Cerebellar cortex (tissue), 1 donor: ENCODE data around the gene KIF7.

ENCODE experiments used
- DNase-seq: peaks from one replicate; pipeline ENCODE4 v3.0.0-alpha.2; 2015; ENCODE audit warnings: low spot score

The KIF7 gene

GRCh38 chr15:89669309-89669865, 14.1 kb upstream of the KIF7 start:
- DNase-seq: no peak

GRCh38 chr15:89668171-89668570, 12.9 kb upstream of the KIF7 start:
- DNase-seq: no peak

- no peak for DNase-seq
Observed at GRCh38 chr15:89667706-89667960, 12.4 kb upstream of the KIF7 start.

GRCh38 chr15:89666858-89667705, 11.8 kb upstream of the KIF7 start:
- no peak for DNase-seq

- DNase-seq: no peak
Observed at GRCh38 chr15:89666184-89666857, 11.1 kb upstream of the KIF7 start.

GRCh38 chr15:89665449-89666181, 10.3 kb upstream of the KIF7 start:
- no peak for DNase-seq

GRCh38 chr15:89664441-89665350, 9.4 kb upstream of the KIF7 start:
- DNase-seq: no peak

- DNase-seq: no peak
Observed at GRCh38 chr15:89662893-89663626, 7.8 kb upstream of the KIF7 start.

GRCh38 chr15:89660556-89660955, 5.3 kb upstream of the KIF7 start:
- no peak for DNase-seq

- DNase-seq: no peak
Observed at GRCh38 chr15:89659295-89659694, 4.0 kb upstream of the KIF7 start.

GRCh38 chr15:89657686-89658200, 2.5 kb upstream of the KIF7 start:
- no peak for DNase-seq

GRCh38 chr15:89656116-89656815, 999 bp upstream of the KIF7 start:
- DNase-seq: no peak

GRCh38 chr15:89654301-89654761, 936 bp downstream of the KIF7 start:
- DNase-seq: no peak

GRCh38 chr15:89653578-89653977, 1.7 kb downstream of the KIF7 start:
- DNase-seq: no peak

- no peak for DNase-seq
Observed at GRCh38 chr15:89652666-89653065, 2.6 kb downstream of the KIF7 start.

GRCh38 chr15:89652131-89652530, 3.1 kb downstream of the KIF7 start:
- no peak for DNase-seq

GRCh38 chr15:89649716-89650115, 5.6 kb downstream of the KIF7 start:
- DNase-seq: no peak

- no peak for DNase-seq
Observed at GRCh38 chr15:89649013-89649625, 6.1 kb downstream of the KIF7 start.
